GM12878 (cell line): ENCODE results near the gene PNLDC1. TPM values are rescaled to one million over a fixed set of nuclear protein-coding genes. Genes with fewer than 3 reads are reported as not detected.

Source experiments
- ATAC-seq: fragments of 200-7000 bp; cut with Tn5 transposase; 3 replicates; pipeline ENCODE4 v1.9.1; 2020; ENCODE audit warnings: mild to moderate bottlenecking, moderate library complexity
- BruUV-seq: library from RNA; stranded (reverse); fragments of 400-500 nt; replicated peaks from 2 replicates; lab custom pipeline; 2021; lab: Mats Ljungman, UMichigan
- CTCF ChIA-PET: fragments of 300-600 bp; sonication (Branson Sonifier 250); formaldehyde crosslinking; extraction: SDS; loops from one replicate; lab custom pipeline; 2021; ENCODE audit warnings: inconsistent platforms; lab: Yijun Ruan, JAX
- POLR2A ChIA-PET: fragments of 350-600 bp; formaldehyde crosslinking; extraction: SDS; loops from one replicate; lab custom pipeline; 2021; ENCODE audit warnings: inconsistent platforms; lab: Charles Lee
- RAD21 ChIA-PET: fragments of 300-600 bp; sonication (Branson Sonifier 250); formaldehyde crosslinking; loops from one replicate; lab custom pipeline; 2023; ENCODE audit warnings: antibody characterized with exemption; ENCODE audit not compliant: unreplicated experiment; lab: Charles Lee
- SMC1A ChIA-PET: fragments of 300-600 bp; sonication (Branson Sonifier 250); formaldehyde crosslinking; loops from one replicate; lab custom pipeline; 2023; ENCODE audit not compliant: unreplicated experiment, uncharacterized antibody; lab: Charles Lee
- DNase-seq: peaks from one replicate; pipeline ENCODE4 v3.0.0-alpha.2; 2011; ENCODE audit warnings: low read depth, low spot score
- FAIRE-seq: peaks from 3 replicates; lab custom pipeline; 2011; peaks lifted over from hg19 to GRCh38; lab: Jason Lieb, UNC
- H2AFZ ChIP-seq: 2 replicates; pipeline ENCODE4 v1.6.0; 2011; ENCODE audit warnings: low read depth, low read length, control low read depth; ENCODE audit not compliant: control insufficient read depth
- H3K27ac ChIP-seq: 2 replicates; pipeline ENCODE4 v1.5.1; 2011; ENCODE audit warnings: control low read depth; ENCODE audit not compliant: control insufficient read depth, insufficient read depth
- H3K27me3 ChIP-seq, 2 experiments: replicated peaks in 1 of 2; 2 replicates each; pipeline versions ENCODE4 v1.6.0 to v1.6.1; 2011; ENCODE audit warnings: low read length in 1 of 2; ENCODE audit not compliant: control insufficient read depth in 2 of 2, insufficient read depth in 2 of 2
- H3K36me3 ChIP-seq, 2 experiments: 2 replicates each; pipeline ENCODE4 v1.5.1; 2011; ENCODE audit warnings: low read length in 1 of 2; ENCODE audit not compliant: control insufficient read depth in 2 of 2, insufficient read depth in 2 of 2
- H3K4me1 ChIP-seq: 2 replicates; pipeline ENCODE4 v1.6.1; 2011; ENCODE audit warnings: mild to moderate bottlenecking, low read length, moderate library complexity, mixed read lengths; ENCODE audit not compliant: control insufficient read depth, insufficient read depth
- H3K4me2 ChIP-seq: 2 replicates; pipeline ENCODE4 v1.6.0; 2011; ENCODE audit warnings: control low read depth; ENCODE audit not compliant: control insufficient read depth, insufficient read depth
- H3K4me3 ChIP-seq: fragments of 200-600 bp; sonication (generic); 2 replicates; pipeline ENCODE4 v1.5.1; 2016
- H3K79me2 ChIP-seq: 2 replicates; pipeline ENCODE4 v1.6.0; 2011; ENCODE audit warnings: low read length; ENCODE audit not compliant: control insufficient read depth, insufficient read depth
- H3K9ac ChIP-seq: 2 replicates; pipeline ENCODE4 v1.8.0; 2011; ENCODE audit warnings: low read length, control low read depth, mixed read lengths; ENCODE audit not compliant: control insufficient read depth, insufficient read depth
- H3K9me3 ChIP-seq: replicated peaks from 3 replicates; pipeline ENCODE4 v1.5.1; 2011; ENCODE audit warnings: mild to moderate bottlenecking, low read length; ENCODE audit not compliant: control insufficient read depth, insufficient read depth
- H4K20me1 ChIP-seq: 2 replicates; pipeline ENCODE4 v1.6.0; 2011; ENCODE audit not compliant: control insufficient read depth, insufficient read depth
- ESRRA ChIP-seq: IDR thresholded peaks from 2 replicates; pipeline ENCODE4 v1.6.1; 2012; ENCODE audit warnings: mild to moderate bottlenecking, low read length, improper control_type of control experiment
- ZBTB40 ChIP-seq: fragments of 450-650 bp; IDR thresholded peaks from 2 replicates; pipeline ENCODE4 v1.6.1; 2016; ENCODE audit warnings: mild to moderate bottlenecking, moderate library complexity, borderline replicate concordance
- WGBS: methylation state at CpG from one replicate; pipeline ENCODE4 v1.1.6; 2016; ENCODE audit warnings: low lambda C conversion rate; ENCODE audit not compliant: insufficient replicate concordance, insufficient coverage; ENCODE audit errors: missing lambda C conversion rate; 5-methylcytosine and 5-hydroxymethylcytosine counted together
- in situ Hi-C: fragments of 300-500 bp; cut with MboI; formaldehyde crosslinking; loops from 9 replicates; pipeline ENCODE4 v1.14.3; 2018; ENCODE audit warnings: mixed read lengths
- intact Hi-C: fragments of 100-400 bp; cut with micrococcal nuclease; formaldehyde crosslinking; loops from one replicate; pipeline ENCODE4 v1.14.2; 2022; ENCODE audit not compliant: unreplicated experiment
- polyA plus RNA-seq, 11 experiments: library from polyadenylated mRNA; depleted of rRNA in 4 of 11; unstranded in 6 of 11; stranded (reverse) in 5 of 11; fragments of >200 nt; fragmentation: Nextera tagmentation in 4 of 11; fragmentation: Illumina TruSeq in 1 of 11; extraction: Ambion mirVana in 4 of 11; extraction: Trizol in 1 of 11; gene quantifications; 1 replicate in 1 of 11; 2 replicates in 10 of 11; pipeline versions ENCODE4 v1.2.1 to v1.2.3, GENCODE V29; 2011 to 2016; ENCODE audit warnings: inconsistent platforms in 2 of 11, missing spikeins in 2 of 11, low read depth in 1 of 11
- total RNA-seq, 4 experiments: library from RNA; depleted of rRNA in 3 of 4; stranded (reverse); fragments of >200 nt in 3 of 4; fragmentation: Illumina TruSeq in 1 of 4; extraction: Trizol in 1 of 4; gene quantifications; 2 replicates each; pipeline versions ENCODE4 v1.2.1 to v1.2.3, GENCODE V29; 2013 to 2021

Gene PNLDC1
- total and polyA plus RNA-seq, 10 of the 15 experiments (the other 5 are each of a cell fraction or from before 2014, with no cell fraction given) = 0.06 to 0.25 (median 0.09) TPM; not detected in 2

- ATAC-seq (no peak), FAIRE-seq (no peak), DNase-seq (no peak)
- H3K36me3 ChIP-seq = peaks cover 10 to 34% of the 10 kb centered on the region in 2 experiments
- H3K79me2 ChIP-seq = no peaks in the 10 kb centered on the region
- 100% methylated on average over 3 of the region's 3 CpGs for WGBS
- H3K9ac ChIP-seq = no peak overlapping the region
- no peak overlapping the region for H3K4me2 ChIP-seq
- intact Hi-C loops = no loop called here
- SMC1A ChIA-PET = interaction anchor here (0.6 to 0.8 kb wide), 2 partner anchors 19 to 59 kb away, joined by 3 read pairs; no protein-coding TSS in a partner anchor
- no TSS peak for BruUV-seq
- RAD21 ChIA-PET = no interaction called here
- no peak overlapping the region for H3K27ac ChIP-seq
- H3K4me3 ChIP-seq = no peak overlapping the region
- H4K20me1 ChIP-seq = no peaks in the 10 kb centered on the region
- H2AFZ ChIP-seq = no peak overlapping the region
- CTCF ChIA-PET = interaction anchor here (1.0 kb wide), 2 partner anchors 10 to 60 kb away, joined by 4 to 5 read pairs; partner anchors contain the start of gene ACAT2
- H3K4me1 ChIP-seq = no peaks in the 10 kb centered on the region
- POLR2A ChIA-PET = interaction anchor here (0.7 to 2.0 kb wide), 2 partner anchors 10 to 37 kb away, joined by 3 to 5 read pairs; partner anchors contain the start of gene ACAT2
- TF ChIP-seq ZBTB40 (peak; percentile 27; the same call in 1 of the 2 replicates), ESRRA (no peak)
- TF ChIP-seq, all 136 proteins: peak for 1
- H3K27me3 ChIP-seq = no peaks in the 10 kb centered on the region
- in situ Hi-C loops = no loop called here
- H3K9me3 ChIP-seq = no peaks in the 10 kb centered on the region
Measured at GRCh38 chr6:159751448-159751847, 48.6 kb upstream of the PNLDC1 start.
